Effector memory CD4-positive, alpha-beta T cell (primary cell): ENCODE data around the gene RHEBL1.

Experiments
- DNase-seq, 3 donors: peaks; one replicate each; pipeline ENCODE4 v3.0.0-alpha.2; 2020
- H3K27ac ChIP-seq: 2 replicates; pipeline ENCODE4 v1.7.0; 2013; ENCODE audit warnings: mild to moderate bottlenecking, low read length, moderate library complexity; ENCODE audit not compliant: insufficient read depth, poor library complexity, severe bottlenecking
- H3K27me3 ChIP-seq: replicated peaks from 2 replicates; pipeline ENCODE4 v1.7.0; 2013; ENCODE audit warnings: mild to moderate bottlenecking, low read length; ENCODE audit not compliant: insufficient read depth, control insufficient read depth, poor library complexity, severe bottlenecking
- H3K36me3 ChIP-seq: 2 replicates; pipeline ENCODE4 v1.7.0; 2013; ENCODE audit warnings: mild to moderate bottlenecking, low read length, moderate library complexity; ENCODE audit not compliant: control insufficient read depth, insufficient read depth
- H3K4me1 ChIP-seq: 2 replicates; pipeline ENCODE4 v1.7.0; 2013; ENCODE audit warnings: low read length, mild to moderate bottlenecking; ENCODE audit not compliant: control insufficient read depth, insufficient read depth, poor library complexity, severe bottlenecking
- H3K4me3 ChIP-seq: 2 replicates; pipeline ENCODE4 v1.7.0; 2013; ENCODE audit warnings: low read length, low read depth, mild to moderate bottlenecking; ENCODE audit not compliant: insufficient read depth, poor library complexity, severe bottlenecking
- H3K9me3 ChIP-seq: 2 replicates; pipeline ENCODE4 v1.7.0; 2013; ENCODE audit warnings: mild to moderate bottlenecking, low read length, moderate library complexity; ENCODE audit not compliant: control insufficient read depth

Gene RHEBL1

GRCh38 chr12:49055092-49055491 lies 14.7 kb downstream of the RHEBL1 start:
- Histone ChIP-seq H3K4me1 (peaks cover 45% of the 10 kb centered on the region), H3K27ac (no peak overlapping the region), H3K36me3 (peaks cover 49% of the 10 kb centered on the region), H3K9me3 (no peaks in the 10 kb centered on the region), H3K27me3 (no peaks in the 10 kb centered on the region), H3K4me3 (no peak overlapping the region)
- DNase-seq: no peak

- H3K4me1 ChIP-seq: peaks cover 45% of the 10 kb centered on the region
- peaks cover 55% of the 10 kb centered on the region for H3K36me3 ChIP-seq
- DNase-seq: no peak
- H3K27ac ChIP-seq: no peak overlapping the region
- H3K9me3 ChIP-seq: no peaks in the 10 kb centered on the region
- H3K27me3 ChIP-seq: no peaks in the 10 kb centered on the region
- H3K4me3 ChIP-seq: no peak overlapping the region
Observed at GRCh38 chr12:49054524-49054923, 15.3 kb downstream of the RHEBL1 start.

GRCh38 chr12:49054096-49054495 lies 15.7 kb downstream of the RHEBL1 start:
- Histone ChIP-seq H3K9me3 (no peaks in the 10 kb centered on the region), H3K4me1 (peaks cover 45% of the 10 kb centered on the region), H3K36me3 (peaks cover 59% of the 10 kb centered on the region), H3K27ac (no peak overlapping the region), H3K27me3 (no peaks in the 10 kb centered on the region), H3K4me3 (no peak overlapping the region)
- no peak for DNase-seq

- peaks cover 30% of the 10 kb centered on the region for H3K4me1 ChIP-seq
- peaks cover 74% of the 10 kb centered on the region for H3K36me3 ChIP-seq
- no peaks in the 10 kb centered on the region for H3K27me3 ChIP-seq
- no peak overlapping the region for H3K4me3 ChIP-seq
- DNase-seq: no peak
- no peaks in the 10 kb centered on the region for H3K9me3 ChIP-seq
- no peak overlapping the region for H3K27ac ChIP-seq
Observed at GRCh38 chr12:49052451-49053208, 17.1 kb downstream of the RHEBL1 start.

GRCh38 chr12:49051777-49052438 lies 17.9 kb downstream of the RHEBL1 start:
- H3K9me3 ChIP-seq: no peaks in the 10 kb centered on the region
- peaks cover 23% of the 10 kb centered on the region for H3K4me1 ChIP-seq
- no peak overlapping the region for H3K27ac ChIP-seq
- no peak overlapping the region for H3K4me3 ChIP-seq
- no peaks in the 10 kb centered on the region for H3K27me3 ChIP-seq
- no peak for DNase-seq
- peaks cover 80% of the 10 kb centered on the region for H3K36me3 ChIP-seq

GRCh38 chr12:49051373-49051764 lies 18.4 kb downstream of the RHEBL1 start:
- Histone ChIP-seq H3K36me3 (peaks cover 85% of the 10 kb centered on the region), H3K4me3 (no peak overlapping the region), H3K9me3 (no peaks in the 10 kb centered on the region), H3K4me1 (peaks cover 18% of the 10 kb centered on the region), H3K27me3 (no peaks in the 10 kb centered on the region), H3K27ac (no peak overlapping the region)
- DNase-seq: no peak

GRCh38 chr12:49050507-49051372 lies 19.0 kb downstream of the RHEBL1 start:
- no peak overlapping the region for H3K27ac ChIP-seq
- DNase-seq: no peak
- peaks cover 11% of the 10 kb centered on the region for H3K4me1 ChIP-seq
- H3K9me3 ChIP-seq: no peaks in the 10 kb centered on the region
- H3K36me3 ChIP-seq: peaks cover 92% of the 10 kb centered on the region
- no peaks in the 10 kb centered on the region for H3K27me3 ChIP-seq
- no peak overlapping the region for H3K4me3 ChIP-seq

- no peaks in the 10 kb centered on the region for H3K9me3 ChIP-seq
- no peak for DNase-seq
- H3K27me3 ChIP-seq: no peaks in the 10 kb centered on the region
- peaks cover 1% of the 10 kb centered on the region for H3K4me1 ChIP-seq
- H3K36me3 ChIP-seq: peaks cover 98% of the 10 kb centered on the region
- no peak overlapping the region for H3K4me3 ChIP-seq
- H3K27ac ChIP-seq: no peak overlapping the region
Observed at GRCh38 chr12:49049566-49050224, 20.1 kb downstream of the RHEBL1 start.

GRCh38 chr12:49048953-49049352 lies 20.8 kb downstream of the RHEBL1 start:
- H3K4me1 ChIP-seq: peaks cover 2% of the 10 kb centered on the region
- H3K27me3 ChIP-seq: no peaks in the 10 kb centered on the region
- no peak overlapping the region for H3K4me3 ChIP-seq
- DNase-seq: no peak
- H3K9me3 ChIP-seq: no peaks in the 10 kb centered on the region
- peaks cover 98% of the 10 kb centered on the region for H3K36me3 ChIP-seq
- H3K27ac ChIP-seq: no peak overlapping the region
